Peyer's patch (tissue), 4 donors: Measurements from ENCODE around the gene ZNF618.

Experiments
- POLR2A ChIP-seq, 2 donors: fragments of 450-650 bp; IDR thresholded peaks; one replicate each; pipeline ENCODE4 v1.5.1; 2017; ENCODE audit warnings: antibody characterized with exemption in 2 of 2, mild to moderate bottlenecking in 2 of 2, moderate library complexity in 2 of 2
- TF ChIP-seq, protein P1 (sequence below), 6 experiments: fragments of 450-650 bp in 4 of 6; fragments of 200-600 bp in 2 of 6; sonication (generic) in 1 of 6; IDR thresholded peaks; one replicate each; pipeline ENCODE4 v1.5.1; 2017 to 2019; ENCODE audit warnings: antibody characterized with exemption in 6 of 6, mild to moderate bottlenecking in 3 of 6, moderate library complexity in 1 of 6

- TF ChIP-seq, protein P1, sequence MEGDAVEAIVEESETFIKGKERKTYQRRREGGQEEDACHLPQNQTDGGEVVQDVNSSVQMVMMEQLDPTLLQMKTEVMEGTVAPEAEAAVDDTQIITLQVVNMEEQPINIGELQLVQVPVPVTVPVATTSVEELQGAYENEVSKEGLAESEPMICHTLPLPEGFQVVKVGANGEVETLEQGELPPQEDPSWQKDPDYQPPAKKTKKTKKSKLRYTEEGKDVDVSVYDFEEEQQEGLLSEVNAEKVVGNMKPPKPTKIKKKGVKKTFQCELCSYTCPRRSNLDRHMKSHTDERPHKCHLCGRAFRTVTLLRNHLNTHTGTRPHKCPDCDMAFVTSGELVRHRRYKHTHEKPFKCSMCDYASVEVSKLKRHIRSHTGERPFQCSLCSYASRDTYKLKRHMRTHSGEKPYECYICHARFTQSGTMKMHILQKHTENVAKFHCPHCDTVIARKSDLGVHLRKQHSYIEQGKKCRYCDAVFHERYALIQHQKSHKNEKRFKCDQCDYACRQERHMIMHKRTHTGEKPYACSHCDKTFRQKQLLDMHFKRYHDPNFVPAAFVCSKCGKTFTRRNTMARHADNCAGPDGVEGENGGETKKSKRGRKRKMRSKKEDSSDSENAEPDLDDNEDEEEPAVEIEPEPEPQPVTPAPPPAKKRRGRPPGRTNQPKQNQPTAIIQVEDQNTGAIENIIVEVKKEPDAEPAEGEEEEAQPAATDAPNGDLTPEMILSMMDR (IDR thresholded peaks at IDR 0.05), result no peak
- no peak for TF ChIP-seq POLR2A (IDR thresholded peaks at IDR 0.05)
Observed at GRCh38 chr9:113886026-113886369, 9.9 kb downstream of the ZNF618 start.
